LNCAP (cell line): Measurements from ENCODE around the gene BTBD3.

Experiments used
- TF ChIP-seq, protein P1 (sequence below): fragments of 450-650 bp; IDR thresholded peaks from 2 replicates; pipeline ENCODE4 v1.5.1; 2017; ENCODE audit warnings: mild to moderate bottlenecking

The BTBD3 gene

DNA sequence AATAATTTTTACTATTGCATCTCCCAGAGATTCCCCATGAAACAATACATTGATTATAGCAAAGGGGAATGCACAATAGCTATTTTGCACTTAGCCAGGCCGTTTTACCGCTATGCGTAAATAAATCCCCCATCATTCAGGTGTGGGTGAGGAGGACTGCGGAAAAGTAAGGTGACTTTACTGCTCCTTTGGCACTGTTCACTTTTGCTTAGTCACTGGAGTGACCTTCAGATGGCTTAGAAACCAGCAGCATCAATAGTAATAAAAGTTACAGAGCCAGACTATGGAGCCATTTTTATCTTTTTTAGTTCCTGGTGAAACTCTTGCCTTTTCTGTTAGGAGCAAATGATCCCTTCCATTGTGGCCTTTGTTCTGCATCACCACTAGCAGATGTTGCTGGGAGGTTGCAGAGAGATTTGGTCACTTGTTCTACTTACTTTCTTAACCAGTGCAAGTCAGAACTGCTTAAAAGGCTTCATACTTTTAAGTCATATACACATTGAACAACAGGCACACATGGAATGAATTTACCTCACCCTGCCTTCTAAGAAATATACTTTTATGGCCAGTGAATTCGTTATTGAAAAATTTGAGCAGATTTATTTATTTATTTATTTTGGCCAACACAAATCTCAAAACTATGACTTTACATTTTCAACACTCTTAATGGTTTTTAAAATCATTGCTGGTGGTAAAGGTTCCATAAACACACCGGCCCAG lies 12.1 kb upstream of the BTBD3 start:
- TF ChIP-seq, protein P1, sequence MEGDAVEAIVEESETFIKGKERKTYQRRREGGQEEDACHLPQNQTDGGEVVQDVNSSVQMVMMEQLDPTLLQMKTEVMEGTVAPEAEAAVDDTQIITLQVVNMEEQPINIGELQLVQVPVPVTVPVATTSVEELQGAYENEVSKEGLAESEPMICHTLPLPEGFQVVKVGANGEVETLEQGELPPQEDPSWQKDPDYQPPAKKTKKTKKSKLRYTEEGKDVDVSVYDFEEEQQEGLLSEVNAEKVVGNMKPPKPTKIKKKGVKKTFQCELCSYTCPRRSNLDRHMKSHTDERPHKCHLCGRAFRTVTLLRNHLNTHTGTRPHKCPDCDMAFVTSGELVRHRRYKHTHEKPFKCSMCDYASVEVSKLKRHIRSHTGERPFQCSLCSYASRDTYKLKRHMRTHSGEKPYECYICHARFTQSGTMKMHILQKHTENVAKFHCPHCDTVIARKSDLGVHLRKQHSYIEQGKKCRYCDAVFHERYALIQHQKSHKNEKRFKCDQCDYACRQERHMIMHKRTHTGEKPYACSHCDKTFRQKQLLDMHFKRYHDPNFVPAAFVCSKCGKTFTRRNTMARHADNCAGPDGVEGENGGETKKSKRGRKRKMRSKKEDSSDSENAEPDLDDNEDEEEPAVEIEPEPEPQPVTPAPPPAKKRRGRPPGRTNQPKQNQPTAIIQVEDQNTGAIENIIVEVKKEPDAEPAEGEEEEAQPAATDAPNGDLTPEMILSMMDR, result no peak

DNA sequence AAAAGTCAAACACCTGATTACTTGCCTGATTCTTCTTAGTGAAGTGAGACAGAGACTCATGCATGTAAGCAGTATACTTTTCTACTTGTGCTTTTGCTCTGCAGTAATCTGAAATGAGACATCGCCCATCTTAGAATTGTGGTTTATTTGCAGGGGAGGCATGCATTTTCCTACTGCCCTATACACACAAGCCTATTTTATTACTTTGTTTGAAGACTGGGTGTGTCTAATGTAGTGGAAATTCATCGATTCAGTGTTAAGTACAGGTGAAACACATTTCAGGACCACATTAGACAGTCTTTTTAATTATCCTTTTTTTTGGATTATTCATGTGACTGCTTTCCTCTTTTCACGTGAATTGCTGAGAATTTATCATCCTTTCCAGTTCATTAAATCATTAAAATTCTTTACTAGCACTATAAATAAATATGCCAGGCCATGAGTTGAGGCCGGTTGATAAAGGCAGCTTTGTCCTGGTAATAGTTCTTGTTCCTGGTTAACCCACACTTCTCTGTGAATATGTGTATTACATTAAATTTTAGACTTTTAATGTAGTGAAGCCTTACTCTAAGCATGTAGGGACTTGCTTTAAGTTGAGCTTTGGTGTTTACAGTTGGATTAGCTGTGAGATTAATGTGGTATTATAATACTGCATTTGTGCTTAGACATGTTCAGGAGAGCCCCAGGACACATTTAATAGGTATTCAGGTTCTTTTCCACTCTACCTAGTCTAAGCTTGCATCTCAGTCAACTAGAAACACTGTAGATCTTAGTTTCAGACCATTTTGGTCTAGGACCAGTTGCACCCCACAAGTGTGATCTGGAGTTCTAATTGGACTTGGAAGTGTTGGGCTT lies 10.8 kb upstream of the BTBD3 start:
- TF ChIP-seq, protein P1, result no peak

DNA sequence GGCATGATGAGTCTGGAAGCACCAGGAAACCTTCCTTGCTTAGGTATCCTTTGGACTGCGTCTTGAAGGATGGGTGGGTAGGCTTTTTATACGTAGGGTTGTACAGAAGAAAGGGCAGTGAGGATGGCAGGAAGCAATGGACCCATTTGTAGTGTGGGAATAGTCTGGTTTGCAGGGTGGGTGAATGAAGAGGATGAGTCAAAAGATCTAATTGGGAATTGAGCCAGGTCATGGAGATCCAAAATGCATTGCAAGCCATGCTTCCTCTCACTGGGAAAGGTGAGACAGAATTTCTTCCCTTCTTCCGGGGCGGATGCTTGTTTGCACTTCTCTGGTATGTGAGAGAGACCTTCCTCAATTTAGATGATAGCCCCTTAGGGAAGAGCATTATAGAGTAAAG lies 10.1 kb upstream of the BTBD3 start:
- TF ChIP-seq, protein P1, result no peak

DNA sequence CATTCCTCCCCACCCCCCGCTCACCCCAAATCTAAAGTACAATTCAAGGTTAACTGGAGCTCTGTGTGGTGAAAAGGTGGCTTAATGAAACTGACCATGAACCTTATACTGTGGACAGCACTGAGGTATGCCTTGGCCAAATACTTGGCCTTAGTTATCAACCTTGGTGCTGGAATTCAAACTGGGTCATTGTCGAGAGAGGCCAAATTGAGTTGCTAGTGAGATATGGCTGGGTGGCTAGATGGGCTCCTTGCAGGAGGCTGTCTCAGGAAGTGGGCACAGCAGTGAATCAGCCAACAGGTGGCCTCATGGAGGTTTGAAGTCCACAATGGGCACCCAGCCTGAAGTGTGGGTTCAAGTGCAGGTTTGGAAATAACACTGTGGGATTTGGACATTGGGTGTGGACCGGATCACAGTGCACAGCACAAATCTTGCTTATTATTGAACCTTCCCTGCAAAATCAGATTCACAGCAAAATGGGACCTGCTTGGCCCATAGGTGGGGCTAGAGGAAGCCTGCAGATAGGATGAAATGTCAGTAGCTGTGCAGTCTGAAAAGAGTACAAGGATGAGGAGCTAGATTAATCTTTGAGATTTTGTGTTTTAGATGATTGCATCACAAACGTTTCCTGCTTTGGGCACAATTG lies 5.6 kb upstream of the BTBD3 start:
- TF ChIP-seq, protein P1, result peak; percentile 39

DNA sequence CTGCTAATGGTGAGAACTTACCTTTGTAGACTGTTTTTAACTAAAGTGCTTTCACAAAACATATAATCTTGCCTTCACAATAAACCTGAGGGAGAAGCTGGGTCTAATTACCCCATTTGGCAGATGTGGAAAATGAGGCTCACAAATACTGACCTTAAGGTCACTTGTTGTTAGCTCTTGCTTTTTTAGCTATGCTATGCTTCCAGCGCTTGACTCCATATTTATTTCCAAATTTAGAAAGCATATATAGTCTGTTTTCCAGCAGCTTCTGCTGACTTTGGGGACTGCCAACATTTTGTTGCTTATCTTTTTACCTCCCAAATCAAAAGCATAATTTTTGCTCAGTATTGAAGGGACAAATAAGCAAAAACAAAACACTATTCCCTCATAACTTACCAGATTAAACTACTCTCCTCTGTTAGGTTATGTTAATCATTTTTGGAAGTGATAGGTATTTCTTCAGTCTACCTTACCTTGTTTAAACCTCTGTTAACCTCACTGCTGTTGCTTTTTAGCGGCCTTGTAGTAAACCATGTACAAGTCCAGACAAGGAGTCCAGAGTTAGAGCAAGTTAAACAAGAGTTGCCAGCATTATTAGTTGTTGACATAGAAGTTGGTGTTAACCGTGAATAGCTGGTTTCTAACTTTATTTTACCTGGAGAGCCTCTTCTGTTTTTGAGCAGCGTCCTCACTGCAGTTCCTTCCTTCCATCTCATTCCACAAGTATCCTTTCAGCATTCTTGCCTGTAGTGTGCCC lies 4.9 kb upstream of the BTBD3 start:
- TF ChIP-seq, protein P1, result no peak

DNA sequence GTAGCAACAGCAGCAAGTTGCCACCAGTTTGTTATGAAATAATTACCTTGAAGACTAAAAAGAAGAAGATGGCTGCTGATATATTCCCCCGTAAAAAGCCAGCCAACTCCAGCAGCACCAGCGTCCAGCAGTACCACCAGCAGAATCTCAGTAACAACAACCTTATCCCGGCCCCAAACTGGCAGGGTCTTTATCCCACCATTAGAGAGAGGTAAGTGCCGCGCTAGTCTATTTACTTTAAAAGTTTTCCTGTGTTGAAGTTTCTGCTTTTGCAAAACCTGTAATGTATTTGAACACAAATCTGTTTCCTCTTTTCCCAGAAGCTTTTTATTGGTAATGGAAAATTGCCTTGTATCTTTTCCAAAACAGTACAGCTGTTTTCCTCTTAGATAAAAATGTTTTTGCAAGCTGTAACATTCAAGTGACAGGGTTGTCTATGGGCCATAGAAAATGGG lies 725 bp downstream of the BTBD3 start:
- TF ChIP-seq, protein P1, result no peak

DNA sequence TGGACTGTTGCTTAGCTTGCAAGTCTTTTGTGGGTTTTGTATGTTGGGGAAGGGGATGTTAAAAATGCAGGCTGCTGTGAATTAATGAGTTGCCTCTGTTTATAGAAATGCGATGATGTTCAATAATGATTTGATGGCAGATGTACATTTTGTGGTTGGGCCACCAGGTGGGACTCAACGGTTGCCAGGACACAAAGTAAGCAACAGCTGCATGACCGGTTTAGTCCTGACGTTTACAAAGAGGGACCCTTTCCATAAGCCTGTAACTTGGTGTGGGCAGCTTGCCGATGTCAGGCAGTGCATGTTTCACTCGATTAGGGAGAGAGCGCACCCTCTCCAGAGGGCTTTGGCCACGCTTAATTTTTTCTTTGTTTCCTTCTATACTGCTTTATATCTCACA lies 1.3 kb downstream of the BTBD3 start:
- TF ChIP-seq, protein P1, result no peak
